Peyer's patch (tissue), 4 donors: ENCODE results near the gene PGGT1B. TPM values are rescaled to one million over a fixed set of nuclear protein-coding genes. Genes with fewer than 3 reads are reported as not detected.
"Not testable (repeated sequence)": the region's sequence is repeated elsewhere in the genome, so short reads cannot be mapped to it uniquely, and the experiment has no call there.

Source experiments
- DNase-seq, 3 donors: peaks; one replicate each; pipeline ENCODE4 v3.0.0-alpha.2; 2017 to 2019
- H3K27ac ChIP-seq, 4 donors: fragments of 200-600 bp; sonication (generic); one replicate each; pipeline ENCODE4 v1.5.1; 2016 to 2019
- H3K27me3 ChIP-seq, 2 donors: fragments of 200-600 bp; sonication (generic); one replicate each; pipeline ENCODE4 v1.5.1; 2019
- H3K36me3 ChIP-seq, 3 donors: fragments of 200-600 bp; sonication (generic); one replicate each; pipeline ENCODE4 v1.5.1; 2016 to 2019
- H3K4me1 ChIP-seq, 4 donors: fragments of 200-600 bp; sonication (generic); one replicate each; pipeline ENCODE4 v1.5.1; 2016 to 2019
- H3K4me3 ChIP-seq, 4 donors: fragments of 200-600 bp; sonication (generic); 1 replicate in 3 of 4; 2 replicates in 1 of 4; pipeline ENCODE4 v1.5.1; 2016 to 2019; ENCODE audit warnings: mild to moderate bottlenecking in 1 of 4
- H3K9me3 ChIP-seq, 4 donors: fragments of 200-600 bp; sonication (generic); one replicate each; pipeline ENCODE4 v1.5.1; 2016 to 2019; ENCODE audit warnings: mild to moderate bottlenecking in 1 of 4
- CTCF ChIP-seq, 6 experiments: fragments of 450-650 bp in 4 of 6; fragments of 200-600 bp in 2 of 6; sonication (generic) in 1 of 6; IDR thresholded peaks; one replicate each; pipeline ENCODE4 v1.5.1; 2017 to 2019; ENCODE audit warnings: antibody characterized with exemption in 6 of 6, mild to moderate bottlenecking in 3 of 6, moderate library complexity in 1 of 6
- POLR2A ChIP-seq, 2 donors: fragments of 450-650 bp; IDR thresholded peaks; one replicate each; pipeline ENCODE4 v1.5.1; 2017; ENCODE audit warnings: antibody characterized with exemption in 2 of 2, mild to moderate bottlenecking in 2 of 2, moderate library complexity in 2 of 2
- total RNA-seq, 4 donors: library from RNA; depleted of rRNA; stranded (reverse); fragments of >200 nt; gene quantifications; one replicate each; pipeline ENCODE4 v1.1.0, GENCODE V29; 2016

The PGGT1B gene
- total RNA-seq, 4 donors from 2014 or later, result 12.8 to 34.7 (median 16.5) TPM

GRCh38 chr5:115260248-115260647 is 2.4 kb downstream of the PGGT1B start:
- peaks cover 0 to 28% (median 5%) of the 10 kb centered on the region in 4 donors for H3K4me1 ChIP-seq
- no peak for TF ChIP-seq CTCF (IDR thresholded peaks at IDR 0.05)
- TF ChIP-seq POLR2A (IDR thresholded peaks at IDR 0.05), result no peak
- no peak overlapping the region for H3K27ac ChIP-seq
- no peaks in the 10 kb centered on the region for H3K36me3 ChIP-seq
- no peaks in the 10 kb centered on the region for H3K9me3 ChIP-seq
- DNase-seq, result no peak
- H3K27me3 ChIP-seq, result no peaks in the 10 kb centered on the region
- H3K4me3 ChIP-seq, result no peak overlapping the region

- TF ChIP-seq CTCF (IDR thresholded peaks at IDR 0.05), result no peak
- no peak for TF ChIP-seq POLR2A (IDR thresholded peaks at IDR 0.05)
- Histone ChIP-seq H3K4me1 (peaks cover 0 to 28% (median 5%) of the 10 kb centered on the region in 4 donors), H3K9me3 (no peaks in the 10 kb centered on the region)
These were observed 4.7 kb downstream of the PGGT1B start for GRCh38 chr5:115257981-115258380.

GRCh38 chr5:115249379-115249778 is 13.3 kb downstream of the PGGT1B start:
- not testable (repeated sequence) for H3K27ac ChIP-seq, H3K27me3 ChIP-seq, H3K36me3 ChIP-seq, H3K4me3 ChIP-seq, H3K9me3 ChIP-seq
- peak in 1 of 3 donors; percentile 54 for DNase-seq
- peaks cover 0 to 15% (median 0%) of the 10 kb centered on the region in 4 donors for H3K4me1 ChIP-seq

More at GRCh38 chr5:115257981-115258380, 4.7 kb downstream of the PGGT1B start:
- Histone ChIP-seq H3K27ac (no peak overlapping the region), H3K27me3 (no peaks in the 10 kb centered on the region), H3K4me3 (no peak overlapping the region), H3K36me3 (no peaks in the 10 kb centered on the region)
- no peak for DNase-seq

GRCh38 chr5:115246361-115246991 is 16.2 kb downstream of the PGGT1B start:
- Histone ChIP-seq H3K36me3 (peaks cover 0 to 9% (median 0%) of the 10 kb centered on the region in 3 donors), H3K9me3 (no peaks in the 10 kb centered on the region), H3K4me3 (no peak overlapping the region), H3K27ac (no peak overlapping the region), H3K4me1 (peaks cover 0 to 28% (median 0%) of the 10 kb centered on the region in 4 donors), H3K27me3 (no peaks in the 10 kb centered on the region)
- DNase-seq, result no peak
- no peak for TF ChIP-seq POLR2A (IDR thresholded peaks at IDR 0.05)
- TF ChIP-seq CTCF (IDR thresholded peaks at IDR 0.05), result peak; percentile 13 to 89 (median 81)

- DNase-seq, result no peak
- Histone ChIP-seq H3K36me3 (peaks cover 0 to 27% (median 5%) of the 10 kb centered on the region in 3 donors), H3K9me3 (no peaks in the 10 kb centered on the region), H3K4me1 (peaks cover 0 to 28% (median 0%) of the 10 kb centered on the region in 4 donors), H3K4me3 (no peak overlapping the region), H3K27ac (no peak overlapping the region), H3K27me3 (no peaks in the 10 kb centered on the region)
- no peak for TF ChIP-seq CTCF (IDR thresholded peaks at IDR 0.05)
- no peak for TF ChIP-seq POLR2A (IDR thresholded peaks at IDR 0.05)
These were observed 19.3 kb downstream of the PGGT1B start for GRCh38 chr5:115243412-115243811.

GRCh38 chr5:115241881-115242642 is 20.6 kb downstream of the PGGT1B start:
- TF ChIP-seq CTCF (IDR thresholded peaks at IDR 0.05), result no peak
- TF ChIP-seq POLR2A (IDR thresholded peaks at IDR 0.05), result no peak
- no peak overlapping the region for H3K4me3 ChIP-seq
- peaks cover 0 to 28% (median 0%) of the 10 kb centered on the region in 4 donors for H3K4me1 ChIP-seq
- DNase-seq, result no peak
- H3K27ac ChIP-seq, result peak overlapping the region in 2 of 4 donors; percentile 11 to 38
- H3K9me3 ChIP-seq, result no peaks in the 10 kb centered on the region
- peaks cover 0 to 33% (median 5%) of the 10 kb centered on the region in 3 donors for H3K36me3 ChIP-seq
- H3K27me3 ChIP-seq, result no peaks in the 10 kb centered on the region
